Astrocyte of the hippocampus (primary cell): ENCODE measurements around the gene NPLOC4.

Source experiments
- DNase-seq: peaks from one replicate; pipeline ENCODE4 v3.0.0; 2011; ENCODE audit warnings: low read depth, low spot score

Gene NPLOC4

GRCh38 chr17:81508639-81509206 is 128.2 kb downstream of the NPLOC4 start:
- no peak for DNase-seq
